NCI-H510A treated with DMSO at 0.1 percent for 48 hours (cell line): Measurements from ENCODE around the gene PUS7L.
"Not testable (repeated sequence)": the region's sequence is repeated elsewhere in the genome, so short reads cannot be mapped to it uniquely, and the experiment has no call there.

Source experiments
- DNase-seq: peaks from one replicate; lab custom pipeline; 2025; lab: John Stamatoyannopoulos, UW

PUS7L gene

GRCh38 chr12:43750814-43751213 lies 7.8 kb downstream of the PUS7L start:
- no peak for DNase-seq

- DNase-seq, result no peak
Observed at GRCh38 chr12:43749016-43749415, 9.6 kb downstream of the PUS7L start.

DNA sequence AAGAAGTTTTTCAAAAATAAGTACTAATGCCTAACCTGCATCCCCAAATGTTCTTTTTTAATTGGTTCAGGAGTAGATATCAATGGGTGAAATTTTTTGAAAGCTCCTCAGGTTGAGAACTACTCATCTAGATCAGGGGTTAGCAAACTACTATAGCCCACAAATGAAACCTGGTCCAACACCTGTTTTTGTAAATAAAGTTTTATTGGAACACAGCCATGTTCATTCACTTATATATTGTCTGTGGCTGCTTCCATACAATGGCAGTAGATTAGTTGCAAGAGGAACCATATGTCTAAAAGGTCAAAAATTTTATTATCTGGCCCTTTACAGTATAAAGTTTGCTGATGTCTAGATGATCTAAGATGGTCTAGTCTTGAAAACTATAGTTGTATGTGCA lies 13.8 kb downstream of the PUS7L start:
- DNase-seq, result no peak

GRCh38 chr12:43742106-43742505 lies 16.5 kb downstream of the PUS7L start:
- DNase-seq, result no peak

GRCh38 chr12:43740511-43741100 lies 18.0 kb downstream of the PUS7L start:
- DNase-seq, result no peak

DNA sequence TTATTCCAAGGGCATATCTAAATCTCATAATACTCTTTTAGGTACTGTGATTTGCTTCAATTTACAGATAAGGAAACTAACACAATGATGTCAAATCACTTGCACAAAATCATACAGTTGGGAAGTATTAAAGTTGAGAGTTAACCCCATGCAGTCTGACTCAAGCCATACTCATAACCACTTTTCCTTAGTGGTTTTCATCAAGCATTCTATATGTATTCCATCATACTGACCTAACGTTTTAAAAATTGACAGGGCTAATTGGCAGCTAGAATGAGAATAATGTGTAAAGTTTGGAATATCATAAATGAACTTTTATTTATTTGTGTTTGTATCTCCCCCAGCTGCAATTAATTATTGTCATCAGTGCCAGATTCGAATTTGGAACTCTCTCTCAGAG lies 20.9 kb downstream of the PUS7L start:
- no peak for DNase-seq

GRCh38 chr12:43736927-43737440 lies 21.6 kb downstream of the PUS7L start:
- no peak for DNase-seq

DNA sequence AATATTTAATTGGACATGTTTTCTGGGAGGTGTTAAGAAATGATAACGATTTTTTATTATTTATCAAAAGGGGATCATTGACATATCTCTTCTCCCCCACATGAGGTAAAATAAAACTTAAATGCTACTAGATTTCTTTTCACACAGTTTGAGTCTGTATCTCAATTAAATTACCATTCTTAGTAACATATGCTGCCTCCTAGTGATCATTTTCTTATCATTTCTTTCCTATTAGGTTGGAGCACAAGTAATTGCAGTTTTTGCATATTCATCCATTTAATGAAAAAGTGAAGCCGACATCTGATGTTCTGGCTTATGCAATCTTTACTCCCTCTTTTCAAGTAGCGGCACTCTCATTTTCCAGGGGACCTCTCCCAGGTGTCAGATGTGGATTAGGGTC lies 24.9 kb downstream of the PUS7L start:
- no peak for DNase-seq

DNA sequence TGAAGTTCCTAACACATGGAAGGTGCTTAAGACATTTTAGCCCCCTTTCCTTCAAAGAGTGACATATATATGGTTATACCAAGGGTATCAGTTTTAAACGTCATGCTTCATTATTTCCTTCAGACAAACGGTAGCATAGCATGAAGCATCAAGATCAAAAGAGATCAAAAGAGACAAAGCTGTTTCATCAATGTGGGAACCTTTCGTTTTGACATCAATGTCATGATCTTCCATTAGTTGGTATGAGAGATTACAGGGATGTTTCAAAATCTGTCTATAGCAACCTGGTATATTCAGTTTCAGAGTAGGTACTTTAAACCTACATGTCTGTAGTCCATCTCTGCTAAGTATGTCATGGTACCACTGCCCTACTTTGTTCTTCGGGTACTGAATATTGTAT lies 28.3 kb downstream of the PUS7L start:
- DNase-seq, result no peak

- DNase-seq, result no peak
Observed at GRCh38 chr12:43728698-43729097, 29.9 kb downstream of the PUS7L start.

GRCh38 chr12:43728117-43728516 lies 30.5 kb downstream of the PUS7L start:
- peak; percentile 8 for DNase-seq

- DNase-seq, result no peak
Observed at GRCh38 chr12:43723134-43723533, 35.5 kb downstream of the PUS7L start.

- DNase-seq, result no peak
Observed at GRCh38 chr12:43722621-43723020, 36.0 kb downstream of the PUS7L start.

GRCh38 chr12:43711348-43711747 lies 47.2 kb downstream of the PUS7L start:
- DNase-seq, result no peak

DNA sequence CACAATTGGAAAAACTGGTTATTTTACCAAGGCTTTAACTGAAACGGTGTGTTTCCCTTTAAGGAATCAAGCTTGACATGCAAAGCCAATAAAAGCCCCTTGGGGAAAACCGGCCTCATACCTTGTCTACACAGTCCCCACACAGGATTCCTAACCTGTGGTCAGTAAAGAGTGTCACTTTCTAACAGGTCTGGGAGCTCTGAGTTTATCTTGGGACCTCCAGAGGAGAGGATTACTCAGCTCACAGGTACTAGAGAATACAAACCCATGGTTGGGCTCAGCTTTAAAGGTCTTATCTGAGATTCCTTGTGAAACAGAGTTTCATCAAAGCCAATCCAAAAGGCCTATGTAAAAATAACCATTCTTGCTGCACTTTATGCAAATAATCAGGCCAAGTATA lies 54.8 kb downstream of the PUS7L start:
- DNase-seq, result not testable (repeated sequence)

- DNase-seq, result not testable (repeated sequence)
Observed at GRCh38 chr12:43701194-43701593, 57.4 kb downstream of the PUS7L start.

DNA sequence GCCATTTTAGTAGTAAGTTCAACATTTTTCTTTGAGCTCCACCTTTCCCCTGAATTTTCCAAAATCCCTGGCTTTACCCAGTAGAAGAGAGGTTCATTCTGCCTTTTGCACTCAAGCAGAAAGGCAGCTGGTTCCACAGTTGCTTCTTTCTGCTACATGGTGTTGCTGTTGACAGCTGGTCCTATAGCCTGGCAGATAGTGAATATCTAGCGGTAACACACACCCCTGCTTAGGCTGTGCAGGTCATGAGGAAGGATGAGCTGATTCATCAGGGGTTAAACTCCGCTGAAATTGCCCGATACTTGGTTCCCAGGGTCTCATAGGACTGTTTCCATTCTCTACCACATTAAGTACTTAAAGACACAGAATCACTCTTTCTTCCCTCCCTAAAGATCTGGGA lies 62.4 kb downstream of the PUS7L start:
- DNase-seq, result no peak

DNA sequence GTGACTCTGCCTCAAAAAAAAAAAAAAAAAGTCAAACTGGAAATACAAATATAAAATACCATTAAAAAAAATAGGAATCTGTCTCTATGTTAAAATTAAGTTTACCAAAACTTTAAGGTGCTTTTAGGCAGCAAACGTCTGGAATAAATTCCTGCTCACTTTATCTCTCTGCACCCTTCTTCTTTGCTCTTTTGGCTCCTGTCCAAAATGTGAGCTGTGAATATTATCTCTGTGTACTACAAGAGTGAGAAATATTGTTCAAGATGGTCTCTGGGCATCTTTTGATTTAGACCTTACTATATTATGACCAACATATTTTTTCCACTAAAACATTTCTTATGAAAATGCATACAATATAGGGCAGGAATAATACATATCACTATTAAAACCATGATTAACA lies 63.7 kb downstream of the PUS7L start:
- no peak for DNase-seq

GRCh38 chr12:43692064-43692463 lies 66.5 kb downstream of the PUS7L start:
- DNase-seq, result no peak

DNA sequence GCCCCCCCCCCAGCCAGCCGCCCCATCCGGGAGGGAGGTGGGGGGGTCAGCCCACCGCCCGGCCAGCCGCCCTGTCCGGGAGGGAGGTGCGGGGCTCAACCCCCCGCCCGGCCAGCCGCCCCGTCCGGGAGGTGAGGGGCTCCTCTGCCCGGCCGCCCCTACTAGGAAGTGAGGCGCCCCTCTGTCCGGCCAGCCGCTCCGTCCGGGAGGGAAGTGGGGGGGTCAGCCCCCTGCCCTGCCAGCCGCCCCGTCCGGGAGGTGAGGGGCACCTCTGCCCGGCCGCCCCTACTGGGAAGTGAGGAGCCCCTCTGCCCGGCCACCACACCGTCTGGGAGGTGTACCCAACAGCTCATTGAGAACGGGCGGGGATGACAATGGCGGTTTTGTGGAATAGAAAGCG lies 73.1 kb downstream of the PUS7L start:
- DNase-seq, result not testable (repeated sequence)

DNA sequence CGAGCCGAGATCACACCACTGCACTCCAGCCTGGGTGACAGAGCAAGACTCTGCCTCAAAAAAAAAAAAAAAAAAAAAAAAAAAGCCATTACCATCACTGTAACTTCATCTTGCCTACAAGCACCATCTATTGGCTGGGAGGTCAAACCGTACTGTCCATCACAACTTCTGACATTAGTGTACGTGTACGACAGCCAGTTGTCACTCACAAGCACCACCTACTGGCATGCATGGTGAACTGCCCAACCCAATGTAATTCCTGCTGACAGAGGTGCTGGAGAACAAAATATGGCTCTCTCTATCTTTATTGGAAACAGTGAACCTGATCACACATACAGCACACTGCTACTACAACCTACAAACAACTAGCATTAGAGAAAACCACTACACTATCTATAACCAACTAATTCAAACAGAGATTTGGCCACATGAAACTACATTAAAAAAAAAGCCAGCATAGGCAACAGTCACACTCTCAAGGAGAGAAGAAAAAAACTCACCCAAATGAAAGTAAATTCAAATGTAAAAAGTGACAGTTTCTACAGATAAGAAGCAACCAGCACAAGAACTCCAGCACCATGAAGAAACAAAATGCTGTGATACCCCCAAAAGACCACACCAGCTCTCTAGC lies 82.3 kb downstream of the PUS7L start:
- DNase-seq, result no peak

- DNase-seq, result no peak
Observed at GRCh38 chr12:43675048-43675904, 83.3 kb downstream of the PUS7L start.

- DNase-seq, result no peak
Observed at GRCh38 chr12:43669373-43669772, 89.2 kb downstream of the PUS7L start.
